Smooth muscle cell (in vitro differentiated cells): Measurements from ENCODE around the gene SHOX. TPM values are rescaled to one million over a fixed set of nuclear protein-coding genes. Genes with fewer than 3 reads are reported as not detected.

Experiments
- DNase-seq: peaks from one replicate; lab custom pipeline; 2025; ENCODE audit not compliant: unreplicated experiment; lab: John Stamatoyannopoulos, UW
- H2AFZ ChIP-seq: fragments of 200-600 bp; sonication (generic); 2 replicates; pipeline ENCODE4 v1.6.0; 2016; ENCODE audit warnings: antibody characterized with exemption, low read depth, mild to moderate bottlenecking
- H3F3A ChIP-seq: fragments of 200-600 bp; sonication (generic); 2 replicates; pipeline ENCODE4 v1.6.0; 2017; ENCODE audit warnings: antibody characterized with exemption, low read depth
- H3K27ac ChIP-seq: fragments of 200-600 bp; sonication (generic); 2 replicates; pipeline ENCODE4 v1.5.1; 2016; ENCODE audit warnings: low read depth, mild to moderate bottlenecking
- H3K27me3 ChIP-seq: fragments of 200-600 bp; sonication (generic); 2 replicates; pipeline ENCODE4 v1.6.1; 2016; ENCODE audit warnings: low read depth, mild to moderate bottlenecking
- H3K36me3 ChIP-seq: fragments of 200-600 bp; sonication (generic); 2 replicates; pipeline ENCODE4 v1.5.1; 2016; ENCODE audit warnings: low read depth
- H3K4me1 ChIP-seq: fragments of 200-600 bp; sonication (generic); 2 replicates; pipeline ENCODE4 v1.5.1; 2016; ENCODE audit warnings: low read depth
- H3K4me2 ChIP-seq: fragments of 200-600 bp; sonication (generic); 2 replicates; pipeline ENCODE4 v1.6.0; 2016; ENCODE audit warnings: mild to moderate bottlenecking
- H3K4me3 ChIP-seq: fragments of 200-600 bp; sonication (generic); 2 replicates; pipeline ENCODE4 v1.5.1; 2016; ENCODE audit warnings: mild to moderate bottlenecking
- H3K79me2 ChIP-seq: fragments of 200-600 bp; sonication (generic); 2 replicates; pipeline ENCODE4 v1.6.0; 2016; ENCODE audit warnings: low read depth, mild to moderate bottlenecking
- H3K9ac ChIP-seq: fragments of 200-600 bp; sonication (generic); 2 replicates; pipeline ENCODE4 v1.6.0; 2016; ENCODE audit warnings: low read depth
- H3K9me3 ChIP-seq: fragments of 200-600 bp; sonication (generic); replicated peaks from 2 replicates; pipeline ENCODE4 v1.5.1; 2016; ENCODE audit warnings: low read depth
- H4K20me1 ChIP-seq: fragments of 200-600 bp; sonication (generic); 2 replicates; pipeline ENCODE4 v1.6.0; 2016; ENCODE audit warnings: low read depth
- CTCF ChIP-seq: fragments of 200-600 bp; sonication (generic); IDR thresholded peaks from 2 replicates; pipeline ENCODE4 v1.5.1; 2017; ENCODE audit warnings: borderline replicate concordance, mild to moderate bottlenecking, antibody characterized with exemption; ENCODE audit not compliant: insufficient read depth, poor library complexity, severe bottlenecking
- WGBS: methylation state at CpG from one replicate; pipeline ENCODE4 v1.1.7; 2016; ENCODE audit warnings: low lambda C conversion rate; 5-methylcytosine and 5-hydroxymethylcytosine counted together
- polyA plus RNA-seq: library from polyadenylated mRNA; unstranded; fragments of >200 nt; fragmentation: Nextera tagmentation; extraction: Ambion mirVana; gene quantifications from 2 replicates; pipeline ENCODE4 v1.2.1, GENCODE V29; 2016
- total RNA-seq: library from RNA; depleted of rRNA; stranded (reverse); fragments of >200 nt; gene quantifications from 2 replicates; pipeline ENCODE4 v1.2.3, GENCODE V29; 2014

SHOX gene
- not detected in 2 replicates for total RNA-seq
- polyA plus RNA-seq, result not detected in 2 replicates

GRCh38 chrX:630612-631496 is at the start of gene SHOX:
SHOX (plus strand) TSS chrX:630791; CDS start chrX:630898, 107 bp downstream.
- Histone ChIP-seq H3K4me2 (no peak within 1 kb of the TSS), H3K9me3 (no peaks in the 10 kb centered on the region), H2AFZ (no peak within 1 kb of the TSS), H3K27me3 (peaks cover 92% of the 10 kb centered on the region), H3F3A (no peaks in the 10 kb centered on the region), H3K4me3 (no peak within 1 kb of the TSS), H4K20me1 (no peaks in the 10 kb centered on the region), H3K79me2 (no peaks in the 10 kb centered on the region), H3K9ac (no peak within 1 kb of the TSS), H3K27ac (no peak within 1 kb of the TSS), H3K4me1 (no peaks in the 10 kb centered on the region), H3K36me3 (no peaks in the 10 kb centered on the region)
- WGBS, result 2% methylated on average over 84 of the region's 84 CpGs
- no peak for DNase-seq
- no peak for TF ChIP-seq CTCF

- Histone ChIP-seq H3K27me3 (peaks cover 3% of the 10 kb centered on the region), H4K20me1 (no peaks in the 10 kb centered on the region), H3K79me2 (no peaks in the 10 kb centered on the region), H3K4me3 (no peak overlapping the region), H3K4me1 (no peaks in the 10 kb centered on the region), H3K9ac (no peak overlapping the region), H2AFZ (no peak overlapping the region), H3K27ac (no peak overlapping the region), H3K9me3 (no peaks in the 10 kb centered on the region), H3K36me3 (no peaks in the 10 kb centered on the region), H3F3A (no peaks in the 10 kb centered on the region), H3K4me2 (no peak overlapping the region)
- TF ChIP-seq CTCF, result no peak
- 93% methylated on average over 1 of the region's 1 CpG for WGBS
- no peak for DNase-seq
Measured at GRCh38 chrX:581066-581465, 49.5 kb upstream of the SHOX start.

- no peaks in the 10 kb centered on the region for H3F3A ChIP-seq
- WGBS, result 63% methylated on average over 7 of the region's 7 CpGs
- no peaks in the 10 kb centered on the region for H4K20me1 ChIP-seq
- H2AFZ ChIP-seq, result no peak overlapping the region
- no peak overlapping the region for H3K4me3 ChIP-seq
- no peaks in the 10 kb centered on the region for H3K9me3 ChIP-seq
- H3K27me3 ChIP-seq, result peaks cover 3% of the 10 kb centered on the region
- no peaks in the 10 kb centered on the region for H3K4me1 ChIP-seq
- H3K36me3 ChIP-seq, result no peaks in the 10 kb centered on the region
- no peak for DNase-seq
- no peak overlapping the region for H3K4me2 ChIP-seq
- H3K79me2 ChIP-seq, result no peaks in the 10 kb centered on the region
- H3K9ac ChIP-seq, result no peak overlapping the region
- TF ChIP-seq CTCF, result no peak
- no peak overlapping the region for H3K27ac ChIP-seq
Measured at GRCh38 chrX:581720-582298, 48.8 kb upstream of the SHOX start.

- no peaks in the 10 kb centered on the region for H4K20me1 ChIP-seq
- no peaks in the 10 kb centered on the region for H3K4me1 ChIP-seq
- H2AFZ ChIP-seq, result no peak overlapping the region
- no peaks in the 10 kb centered on the region for H3K79me2 ChIP-seq
- no peak overlapping the region for H3K9ac ChIP-seq
- no peaks in the 10 kb centered on the region for H3K9me3 ChIP-seq
- peaks cover 3% of the 10 kb centered on the region for H3K27me3 ChIP-seq
- H3K4me2 ChIP-seq, result no peak overlapping the region
- no peak overlapping the region for H3K27ac ChIP-seq
- no peaks in the 10 kb centered on the region for H3F3A ChIP-seq
- TF ChIP-seq CTCF, result no peak
- DNase-seq, result no peak
- 0% methylated on average over 1 of the region's 1 CpG for WGBS
- H3K36me3 ChIP-seq, result no peaks in the 10 kb centered on the region
- no peak overlapping the region for H3K4me3 ChIP-seq
Measured at GRCh38 chrX:584572-584971, 46.0 kb upstream of the SHOX start.
